COLO668 (cell line): ENCODE results near the gene CCDC71.
A peak's percentile ranks its signal among the peaks of the same experiment; 100 is the strongest.

ENCODE experiments used
- DNase-seq: peaks from one replicate; lab custom pipeline; 2025; ENCODE audit not compliant: unreplicated experiment; lab: John Stamatoyannopoulos, UW

Gene CCDC71

GRCh38 chr3:49132437-49133225 is 33.5 kb downstream of the CCDC71 start, which contains the start of gene LAMB2:
Gene LAMB2 (minus strand): TSS chr3:49133050. CDS start chr3:49132867, 183 bp downstream.
- DNase-seq = peak; percentile 29

GRCh38 chr3:49132073-49132436 is 34.1 kb downstream of the CCDC71 start:
- no peak for DNase-seq

- no peak for DNase-seq
Observed at GRCh38 chr3:49131576-49131975, 34.6 kb downstream of the CCDC71 start.

- no peak for DNase-seq
Observed at GRCh38 chr3:49131040-49131439, 35.1 kb downstream of the CCDC71 start.

- peak; percentile 1 for DNase-seq
Observed at GRCh38 chr3:49124991-49125670, 41.0 kb downstream of the CCDC71 start.

- DNase-seq = no peak
Observed at GRCh38 chr3:49124203-49124602, 41.9 kb downstream of the CCDC71 start.

GRCh38 chr3:49123687-49124086 is 42.4 kb downstream of the CCDC71 start:
- DNase-seq = no peak

- DNase-seq = no peak
Observed at GRCh38 chr3:49122886-49123545, 43.1 kb downstream of the CCDC71 start.

- no peak for DNase-seq
Observed at GRCh38 chr3:49122451-49122850, 43.7 kb downstream of the CCDC71 start.

- no peak for DNase-seq
Observed at GRCh38 chr3:49122022-49122421, 44.1 kb downstream of the CCDC71 start.

GRCh38 chr3:49121132-49121736 is 44.9 kb downstream of the CCDC71 start:
- no peak for DNase-seq

- peak; percentile 92 for DNase-seq
Observed at GRCh38 chr3:49120438-49121131, 45.5 kb downstream of the CCDC71 start, which contains the start of gene USP19. Gene USP19 (minus strand): TSS chr3:49120823. CDS start chr3:49119145, 1,678 bp downstream.

- DNase-seq = peak; percentile 13
Observed at GRCh38 chr3:49120096-49120437, 46.1 kb downstream of the CCDC71 start.

GRCh38 chr3:49119439-49119838 is 46.7 kb downstream of the CCDC71 start:
- no peak for DNase-seq

GRCh38 chr3:49119036-49119435 is 47.1 kb downstream of the CCDC71 start:
- no peak for DNase-seq
